HepG2 (cell line): Measurements from ENCODE around the gene CEP128. TPM values are rescaled to one million over a fixed set of nuclear protein-coding genes. Genes with fewer than 3 reads are reported as not detected.
A peak's percentile ranks its signal among the peaks of the same experiment; 100 is the strongest.

Experiments used
- ATAC-seq: fragments of 200-7000 bp; cut with Tn5 transposase; 3 replicates; pipeline ENCODE4 v1.9.1; 2020; ENCODE audit warnings: mild to moderate bottlenecking, moderate library complexity
- BruUV-seq: library from RNA; stranded (reverse); fragments of 400-500 nt; replicated peaks from 2 replicates; lab custom pipeline; 2021; lab: Mats Ljungman, UMichigan
- CTCF ChIA-PET: fragments of 300-600 bp; formaldehyde crosslinking; extraction: SDS; loops from one replicate; lab custom pipeline; 2021; ENCODE audit warnings: low total read pairs, inconsistent platforms, low intra/inter-chr PET ratio; lab: Yijun Ruan, JAX
- POLR2A ChIA-PET: fragments of 350-600 bp; sonication (Branson Sonifier 250); formaldehyde crosslinking; loops from one replicate; lab custom pipeline; 2020; ENCODE audit warnings: antibody characterized with exemption, inconsistent platforms; lab: Yijun Ruan, JAX
- DNase-seq: peaks from one replicate; pipeline ENCODE4 v3.0.0-alpha.2; 2015; ENCODE audit warnings: low spot score
- FAIRE-seq: peaks from 3 replicates; lab custom pipeline; 2011; peaks lifted over from hg19 to GRCh38; lab: Jason Lieb, UNC
- H2AFZ ChIP-seq: one replicate; pipeline ENCODE4 v1.6.1; 2011; ENCODE audit warnings: low read length, inconsistent platforms
- H3K27ac ChIP-seq: fragments of 300-600 bp; 3 replicates; pipeline ENCODE4 v1.8.0; 2011; ENCODE audit warnings: mixed run types, mild to moderate bottlenecking, mixed read lengths, low read length, inconsistent platforms; ENCODE audit not compliant: insufficient read depth; ENCODE audit errors: extremely low read length
- H3K27me3 ChIP-seq, 2 experiments: fragments of 200-600 bp in 1 of 2; 2 replicates in 1 of 2; 3 replicates in 1 of 2; pipeline versions ENCODE4 v1.6.0 to v1.8.0; 2011; ENCODE audit warnings: low read length in 2 of 2, mild to moderate bottlenecking in 2 of 2, moderate library complexity in 2 of 2, inconsistent platforms in 1 of 2; ENCODE audit not compliant: insufficient read depth in 2 of 2, control insufficient read depth in 1 of 2
- H3K36me3 ChIP-seq, 2 experiments: fragments of 200-600 bp in 1 of 2; replicated peaks in 1 of 2; 2 replicates in 1 of 2; 3 replicates in 1 of 2; pipeline versions ENCODE4 v1.5.1 to v1.8.0; 2011; ENCODE audit warnings: low read length in 2 of 2, inconsistent platforms in 1 of 2; ENCODE audit not compliant: insufficient read depth in 2 of 2, control insufficient read depth in 1 of 2
- H3K4me1 ChIP-seq: 2 replicates; pipeline ENCODE4 v1.5.1; 2012; ENCODE audit warnings: low read length, inconsistent platforms; ENCODE audit not compliant: insufficient read depth
- H3K4me2 ChIP-seq: 2 replicates; pipeline ENCODE4 v1.6.0; 2011; ENCODE audit warnings: low read depth, low read length, inconsistent platforms
- H3K4me3 ChIP-seq, 3 experiments: fragments of 200-600 bp in 1 of 3; sonication (generic), shearing (Covaris generic) in 1 of 3; replicated peaks in 1 of 3; 2 replicates each; pipeline ENCODE4 v1.5.1; 2011 to 2016; ENCODE audit warnings: low read length in 3 of 3, inconsistent platforms in 2 of 3, low read depth in 2 of 3, mild to moderate bottlenecking in 2 of 3, control low read depth in 1 of 3, mixed read lengths in 1 of 3; ENCODE audit not compliant: insufficient read depth in 1 of 3
- H3K79me2 ChIP-seq: one replicate; pipeline ENCODE4 v1.6.1; 2011; ENCODE audit warnings: low read length, inconsistent platforms; ENCODE audit not compliant: insufficient read depth
- H3K9ac ChIP-seq: 2 replicates; pipeline ENCODE4 v1.6.0; 2011; ENCODE audit warnings: mild to moderate bottlenecking, low read depth, low read length, inconsistent platforms; ENCODE audit not compliant: insufficient read depth
- H3K9me3 ChIP-seq: 2 replicates; pipeline ENCODE4 v1.5.1; 2012; ENCODE audit warnings: mild to moderate bottlenecking, low read length
- H4K20me1 ChIP-seq: 2 replicates; pipeline ENCODE4 v1.6.0; 2011; ENCODE audit warnings: inconsistent platforms, mild to moderate bottlenecking, low read length, moderate library complexity; ENCODE audit not compliant: insufficient read depth
- DDIT3 ChIP-seq: sonication (generic); formaldehyde crosslinking; IDR thresholded peaks from 2 replicates; pipeline ENCODE4 v1.4.0; 2020; ENCODE audit warnings: mild to moderate bottlenecking, missing genetic modification reagents
- FOXA3 ChIP-seq: IDR thresholded peaks from 2 replicates; pipeline ENCODE4 v1.6.1; 2016; ENCODE audit warnings: missing genetic modification reagents, missing compliant biosample characterization
- HMGXB4 ChIP-seq, 2 experiments: sonication (generic) in 1 of 2; formaldehyde crosslinking in 1 of 2; IDR thresholded peaks; 2 replicates each; pipeline versions ENCODE4 v1.4.0 to v1.6.1; 2018 to 2020; ENCODE audit warnings: missing genetic modification reagents in 2 of 2, borderline replicate concordance in 1 of 2, low read depth in 1 of 2, mild to moderate bottlenecking in 1 of 2, missing biosample characterization in 1 of 2
- HNF4A ChIP-seq: sonication (generic); formaldehyde crosslinking; IDR thresholded peaks from 2 replicates; pipeline ENCODE4 v1.4.0; 2020; ENCODE audit warnings: missing genetic modification reagents
- HOMEZ ChIP-seq: IDR thresholded peaks from 2 replicates; pipeline ENCODE4 v1.6.1; 2016; ENCODE audit warnings: low read depth
- KDM5B ChIP-seq: sonication (generic); formaldehyde crosslinking; IDR thresholded peaks from 2 replicates; pipeline ENCODE4 v1.4.0; 2020; ENCODE audit warnings: missing genetic modification reagents, mild to moderate bottlenecking, borderline replicate concordance
- MAFF ChIP-seq: IDR thresholded peaks from 2 replicates; pipeline ENCODE4 v1.6.1; 2011; ENCODE audit warnings: low read depth, low read length, improper control_type of control experiment
- MAFK ChIP-seq, 2 experiments: IDR thresholded peaks in 1 of 2; conservative IDR thresholded peaks in 1 of 2; 2 replicates each; pipeline ENCODE4 v1.6.1; 2011; ENCODE audit warnings: improper control_type of control experiment in 2 of 2, low read length in 2 of 2
- SALL1 ChIP-seq: sonication (generic); formaldehyde crosslinking; IDR thresholded peaks from 2 replicates; pipeline ENCODE4 v1.8.0; 2022; ENCODE audit warnings: mild to moderate bottlenecking, missing genetic modification reagents
- ZNF18 ChIP-seq: sonication (generic); formaldehyde crosslinking; IDR thresholded peaks from 2 replicates; pipeline ENCODE4 v1.8.0; 2022; ENCODE audit warnings: mild to moderate bottlenecking, missing genetic modification reagents; ENCODE audit not compliant: insufficient replicate concordance
- ZNF510 ChIP-seq: sonication (generic); formaldehyde crosslinking; IDR thresholded peaks from 2 replicates; pipeline ENCODE4 v1.4.0; 2020; ENCODE audit warnings: low read depth, mild to moderate bottlenecking, missing genetic modification reagents
- WGBS: methylation state at CpG from one replicate; pipeline ENCODE4 v1.1.6; 2017; ENCODE audit warnings: low lambda C conversion rate; 5-methylcytosine and 5-hydroxymethylcytosine counted together
- in situ Hi-C: cut with HindIII; loops from 2 replicates; pipeline ENCODE4 v1.10.0; 2017; ENCODE audit warnings: low pct_unique_long_range_greater_than_20kb; ENCODE audit not compliant: extremely low pct_ligation_motif_present
- intact Hi-C: fragments of 100-400 bp; cut with micrococcal nuclease; formaldehyde crosslinking; loops from one replicate; pipeline ENCODE4 v1.10.0; 2022; ENCODE audit not compliant: unreplicated experiment
- polyA plus RNA-seq, 8 experiments: library from polyadenylated mRNA; depleted of rRNA in 3 of 8; stranded (reverse) in 7 of 8; unstranded in 1 of 8; fragments of >200 nt; fragmentation: Illumina TruSeq in 4 of 8; extraction: Trizol in 4 of 8; gene quantifications; 2 replicates each; pipeline versions ENCODE4 v1.2.1 to v1.2.3, GENCODE V29; 2011 to 2016; ENCODE audit warnings: low read depth in 4 of 8, missing spikeins in 1 of 8, mixed read lengths in 1 of 8; ENCODE audit not compliant: insufficient read depth in 1 of 8
- total RNA-seq, 5 experiments: library from RNA; depleted of rRNA; stranded (reverse); fragments of >200 nt; fragmentation: Illumina TruSeq; extraction: Trizol; gene quantifications; 2 replicates each; pipeline ENCODE4 v1.2.3, GENCODE V29; 2016; ENCODE audit warnings: low read depth in 1 of 5

CEP128 gene
- total and polyA plus RNA-seq, 2 of the 13 experiments (the other 11 are each of a cell fraction or from before 2014, with no cell fraction given), result 1.3 to 7.5 TPM

DNA sequence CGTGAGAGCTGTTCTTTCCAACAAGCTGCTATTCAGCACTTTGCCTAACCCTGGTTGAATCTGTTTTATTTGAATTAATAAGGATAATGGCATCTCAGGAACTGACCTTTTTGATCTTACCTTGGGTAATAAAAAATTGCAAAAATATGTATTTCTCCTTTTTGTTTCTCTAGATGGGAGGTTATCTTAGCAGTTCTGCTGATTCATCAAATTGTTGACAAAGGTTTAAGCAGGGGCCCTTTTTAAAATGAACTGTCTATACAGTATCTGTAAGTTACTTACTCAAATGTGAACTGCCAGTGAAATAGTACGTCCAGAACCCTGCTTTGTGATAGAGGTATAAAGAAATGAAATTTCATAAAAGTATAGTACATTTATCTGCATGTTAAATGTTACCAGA is 14.6 kb upstream of the CEP128 start:
- 6% methylated on average over 2 of the region's 2 CpGs for WGBS
- intact Hi-C loops (no loop called here), in situ Hi-C loops (no loop called here)
- Histone ChIP-seq H4K20me1 (no peaks in the 10 kb centered on the region), H3K9ac (no peak overlapping the region), H3K9me3 (no peaks in the 10 kb centered on the region), H2AFZ (no peak overlapping the region), H3K4me2 (no peak overlapping the region), H3K4me1 (peaks cover 10% of the 10 kb centered on the region), H3K4me3 (no peak overlapping the region), H3K79me2 (no peaks in the 10 kb centered on the region), H3K27ac (no peak overlapping the region), H3K36me3 (no peaks in the 10 kb centered on the region), H3K27me3 (peaks cover 4 to 22% of the 10 kb centered on the region in 2 experiments; a peak in 3 of 5 replicates)
- ChIA-PET CTCF (interaction anchor here (3.2 kb wide), 1 partner anchor 31 kb away, joined by 30 read pairs; no protein-coding TSS in a partner anchor), POLR2A (no interaction called here)
- TF ChIP-seq HOMEZ, result no peak
- TF ChIP-seq ZNF510, result no peak
- TF ChIP-seq DDIT3 (CRISPR knock-in tag), result no peak
- TF ChIP-seq FOXA3, result no peak
- peak; percentile 96 to 99 for TF ChIP-seq MAFK (conservative IDR thresholded peaks at IDR 0.05 in 1 of 2, IDR thresholded peaks at IDR 0.05 in 1 of 2; ENCODE audit: low read length in 2 of 2)
- peak; percentile 97 for TF ChIP-seq MAFF
- BruUV-seq, result no TSS peak
- ATAC-seq (no peak), DNase-seq (no peak), FAIRE-seq (no peak)

- intact Hi-C loops (loop anchor here (2.0 kb wide), 1 partner anchor 257 kb away; no protein-coding TSS in a partner anchor), in situ Hi-C loops (no loop called here)
- 43% methylated on average over 13 of the region's 21 CpGs for WGBS
- 0 out of 4 replicates have a peak, but pooled peaks of 1 of the 2 experiments have one; percentile 2 for TF ChIP-seq HMGXB4 (CRISPR knock-in tag; IDR thresholded peaks at IDR 0.05; ENCODE audit: borderline replicate concordance in 1 of 2, low read depth in 1 of 2)
- 0 out of 2 replicates have a peak, but pooled peaks have one; percentile 12 for TF ChIP-seq KDM5B (CRISPR knock-in tag)
- TF ChIP-seq SALL1, result 0 out of 2 replicates have a peak, but pooled peaks have one; percentile 20
- peak; percentile 43; the same call in 1 of the 2 replicates for TF ChIP-seq HNF4A
- TF ChIP-seq ZNF18 (CRISPR knock-in tag), result no peak
- peak within 1 kb of the TSS; percentile 85 for H2AFZ ChIP-seq
- ATAC-seq (peak; percentile 84), FAIRE-seq (no peak), DNase-seq (no peak)
- peak within 1 kb of the TSS; percentile 47 to 77 (median 54); a peak in 5 of 6 replicates for H3K4me3 ChIP-seq
- H3K9ac ChIP-seq, result no peak within 1 kb of the TSS
- peaks cover 10% of the 10 kb centered on the region for H3K4me1 ChIP-seq
- peaks cover 4 to 22% of the 10 kb centered on the region in 2 experiments; a peak in 3 of 5 replicates for H3K27me3 ChIP-seq
- no peaks in the 10 kb centered on the region for H4K20me1 ChIP-seq
- H3K9me3 ChIP-seq, result no peaks in the 10 kb centered on the region
- no peaks in the 10 kb centered on the region for H3K79me2 ChIP-seq
- CTCF ChIA-PET, result interaction anchor here (3.2 kb wide), 1 partner anchor 31 kb away, joined by 30 read pairs; no protein-coding TSS in a partner anchor
- BruUV-seq, result no TSS peak
- POLR2A ChIA-PET, result no interaction called here
- no peak within 1 kb of the TSS for H3K27ac ChIP-seq
- H3K36me3 ChIP-seq, result no peaks in the 10 kb centered on the region
- peak within 1 kb of the TSS; percentile 99 for H3K4me2 ChIP-seq
Measured at GRCh38 chr14:80955416-80955941, 13.9 kb upstream of the CEP128 start, which contains the start of gene TSHR. Gene TSHR (plus strand): TSS chr14:80955621. CDS start chr14:80955681, 60 bp downstream.
